HG02840 (cell line): ENCODE measurements around the gene SALL3.

Experiments used
- ATAC-seq: cut with Tn5 transposase; IDR thresholded peaks from one replicate; pipeline ENCODE4 v1.9.1; 2021; ENCODE audit warnings: mild to moderate bottlenecking, moderate library complexity, moderate number of reproducible peaks; ENCODE audit not compliant: unreplicated experiment, low FRiP score

SALL3 gene

DNA sequence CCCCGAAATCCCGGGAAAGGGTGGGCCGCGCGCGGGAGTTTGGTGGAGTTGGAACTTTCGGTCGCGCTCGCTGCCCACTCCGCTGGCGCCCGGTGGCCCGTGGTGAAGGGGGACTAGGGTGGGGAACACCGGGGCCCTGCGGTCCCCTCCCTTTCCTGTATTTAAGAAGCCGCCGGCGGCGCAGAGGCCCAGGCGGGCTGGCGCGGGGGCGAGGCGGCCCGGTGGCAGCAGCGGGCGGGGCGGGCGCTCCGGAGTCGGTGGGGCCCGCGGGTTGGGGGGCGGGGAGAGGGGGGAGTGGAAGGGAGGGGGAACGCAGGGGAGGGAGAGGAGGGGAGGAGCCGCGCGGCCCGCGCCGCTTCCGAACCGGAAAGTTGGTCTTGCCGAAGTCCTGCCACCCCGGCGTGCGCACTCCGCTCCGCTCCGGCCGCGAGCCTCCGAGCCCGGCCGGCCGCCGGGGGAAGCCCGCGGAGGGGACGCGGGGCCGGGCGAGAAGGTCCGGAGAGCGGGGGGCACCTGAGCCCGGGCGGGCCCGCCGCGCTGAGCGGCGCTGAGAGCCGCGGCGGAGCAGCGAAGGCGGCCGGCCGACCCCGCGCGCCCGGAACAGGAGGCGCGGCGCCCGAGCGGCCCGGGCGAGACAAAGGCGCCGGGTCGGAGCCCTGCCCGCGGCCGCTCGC is 425 bp upstream of the SALL3 start:
- ATAC-seq = no peak

DNA sequence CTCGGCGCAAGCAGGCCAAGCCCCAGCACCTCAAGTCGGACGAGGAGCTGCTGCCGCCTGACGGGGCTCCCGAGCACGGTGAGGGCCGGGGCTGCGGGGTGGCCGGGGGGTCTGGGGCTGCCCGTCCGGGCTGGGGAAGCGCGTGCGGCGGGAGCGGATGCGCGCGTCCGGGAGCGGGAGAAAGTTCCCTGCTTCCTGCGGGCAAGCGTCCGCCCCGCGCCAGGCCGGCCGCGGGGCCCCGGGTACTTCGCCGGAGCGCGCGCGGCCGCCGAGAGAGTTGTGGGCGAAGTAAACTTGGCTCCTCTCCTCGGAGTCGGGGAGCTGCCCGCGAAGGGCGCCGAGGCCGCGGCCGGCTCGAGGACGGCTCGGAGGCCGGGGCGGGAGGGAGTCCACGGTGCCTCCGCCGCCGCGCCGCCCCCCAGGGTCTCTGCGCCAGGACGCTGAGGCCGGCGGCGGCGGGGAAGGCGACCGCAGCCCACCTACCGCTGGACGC is 707 bp downstream of the SALL3 start:
- no peak for ATAC-seq

DNA sequence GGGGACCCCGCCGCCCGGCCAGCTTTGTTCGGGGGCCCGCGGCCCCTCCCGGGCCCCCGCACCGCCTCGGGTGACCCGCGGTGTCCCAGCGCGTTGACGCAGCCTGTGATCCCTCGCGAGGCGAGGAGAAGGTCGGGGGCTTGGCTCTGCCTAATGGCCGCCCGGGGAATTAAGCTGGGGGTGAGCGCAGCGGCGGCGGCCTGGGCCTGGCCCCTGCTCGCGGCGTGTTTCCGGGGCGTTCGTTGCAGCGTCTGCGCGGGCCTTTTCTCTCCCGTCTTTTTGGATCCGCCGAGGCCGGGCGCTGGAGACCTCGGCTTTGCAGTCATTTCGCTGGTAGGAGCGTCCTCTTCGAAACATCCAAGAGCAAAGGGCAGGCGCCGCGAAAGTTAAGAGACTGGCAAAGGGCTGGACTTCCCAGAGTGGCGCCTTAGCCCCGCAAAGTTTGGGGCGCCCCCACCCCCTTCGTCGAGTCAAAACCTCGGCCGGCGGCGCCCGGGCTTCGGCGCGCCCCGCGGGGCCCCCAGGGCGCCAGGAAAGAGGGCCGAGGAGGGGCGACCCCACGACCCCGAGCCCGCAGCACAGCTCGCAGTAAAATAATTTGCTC is 1.3 kb downstream of the SALL3 start:
- no peak for ATAC-seq

DNA sequence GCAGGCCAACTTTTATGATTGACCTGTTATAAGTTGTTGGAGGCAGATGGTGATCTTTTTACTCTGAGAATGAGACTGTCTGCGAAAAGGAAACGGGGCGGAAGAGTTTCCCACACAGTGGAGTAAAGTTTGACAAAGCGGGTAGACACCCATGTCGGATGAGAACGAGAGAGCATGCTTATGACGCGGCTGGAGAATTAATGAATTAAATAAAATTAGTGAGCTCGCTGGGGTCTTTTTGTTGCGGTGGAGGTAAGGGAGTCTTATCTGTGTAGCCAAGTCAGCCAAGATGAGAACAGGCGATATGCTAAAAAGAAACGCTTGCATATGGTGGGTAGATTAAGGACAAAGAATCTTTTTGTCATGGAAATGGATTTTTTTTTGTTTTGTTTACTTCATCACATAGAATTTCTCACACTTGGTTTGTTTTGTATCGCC is 1.8 kb downstream of the SALL3 start:
- no peak for ATAC-seq

DNA sequence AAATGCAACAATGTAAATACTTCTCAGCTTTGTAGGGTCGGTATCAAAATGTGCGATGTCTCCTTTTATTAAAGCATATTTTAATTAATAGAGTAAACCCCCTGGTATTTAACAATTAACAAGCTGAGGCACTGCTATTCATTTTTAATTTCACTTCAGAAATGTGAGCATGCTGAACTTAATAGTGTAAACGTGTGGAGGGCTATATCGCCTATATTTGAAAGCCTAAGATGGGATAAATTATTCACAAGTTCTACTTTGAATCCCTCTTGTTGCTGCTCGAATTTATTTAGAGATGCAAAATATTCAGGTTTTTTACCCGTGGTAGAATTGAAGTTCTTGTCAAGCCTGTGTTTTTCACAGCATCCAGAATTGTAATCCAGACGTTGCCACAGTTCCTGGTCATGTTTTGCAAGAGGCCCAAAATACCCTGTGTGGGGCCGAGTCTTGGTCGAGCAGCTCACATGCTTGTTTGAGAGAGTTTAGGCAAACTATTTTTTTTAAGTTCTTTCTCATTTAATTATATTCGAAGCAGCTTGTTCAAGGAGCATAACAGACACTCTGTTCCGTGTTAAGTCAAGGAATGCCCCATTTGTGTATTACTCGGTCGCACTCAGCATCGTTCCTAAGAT is 2.5 kb downstream of the SALL3 start:
- ATAC-seq = no peak

DNA sequence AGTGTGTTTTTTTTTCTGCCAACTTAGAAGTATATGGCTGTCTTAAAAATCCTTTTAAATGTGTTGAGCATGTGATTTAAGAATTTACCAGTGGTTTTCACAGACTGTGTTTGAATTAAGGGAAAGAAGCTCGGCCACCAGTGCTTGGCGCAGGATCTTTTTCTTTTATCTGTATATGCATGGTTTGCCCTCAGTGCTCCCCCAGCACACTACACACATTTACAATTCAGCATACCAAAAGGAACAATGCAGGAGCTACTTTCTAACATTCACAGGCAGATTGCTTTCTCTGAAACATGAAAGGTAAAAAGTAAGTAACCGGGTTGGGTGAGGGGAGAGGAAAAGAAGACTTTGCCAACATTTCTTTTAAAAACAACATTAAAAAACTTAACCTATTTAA is 3.9 kb downstream of the SALL3 start:
- ATAC-seq = no peak

DNA sequence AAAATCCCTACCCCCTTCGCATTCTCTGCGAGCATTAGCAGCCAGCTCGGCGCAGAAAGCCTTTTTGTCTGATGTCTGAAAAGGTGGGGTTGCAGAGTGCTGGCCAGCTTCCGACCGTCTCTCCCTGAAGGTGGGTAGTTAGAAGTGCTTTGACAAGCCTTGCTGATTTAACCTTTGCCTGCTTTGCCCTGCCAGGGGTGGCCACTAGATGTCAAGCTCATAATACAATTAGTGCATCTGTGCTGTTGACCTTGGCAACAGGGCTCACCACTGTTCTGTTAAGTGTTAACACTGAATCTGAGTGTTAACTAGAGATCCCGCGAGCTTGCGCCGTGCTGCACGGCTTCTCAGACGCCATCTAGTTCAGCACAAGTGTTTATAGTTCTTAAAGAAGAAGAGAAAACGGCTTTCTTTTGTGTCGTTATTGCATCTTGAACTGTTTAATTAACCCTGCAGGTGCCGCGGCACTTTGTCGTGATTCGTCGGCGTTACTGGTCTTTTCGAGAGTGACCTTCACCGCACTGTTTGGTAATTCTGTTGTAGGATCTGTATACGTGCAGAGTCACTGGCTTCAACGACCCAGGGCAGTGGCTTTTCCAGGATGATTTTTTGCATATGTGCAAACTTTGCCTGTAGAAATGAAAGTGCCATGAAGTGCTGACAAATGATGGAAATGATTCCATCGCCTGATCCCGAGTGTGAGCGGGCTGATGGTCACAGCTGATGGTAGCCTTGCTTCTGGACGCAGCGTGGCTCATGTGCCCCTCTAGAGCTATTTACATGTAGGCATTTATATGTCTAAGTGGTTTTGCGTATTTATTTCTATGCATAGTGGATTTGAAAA is 5.5 kb downstream of the SALL3 start:
- no peak for ATAC-seq

DNA sequence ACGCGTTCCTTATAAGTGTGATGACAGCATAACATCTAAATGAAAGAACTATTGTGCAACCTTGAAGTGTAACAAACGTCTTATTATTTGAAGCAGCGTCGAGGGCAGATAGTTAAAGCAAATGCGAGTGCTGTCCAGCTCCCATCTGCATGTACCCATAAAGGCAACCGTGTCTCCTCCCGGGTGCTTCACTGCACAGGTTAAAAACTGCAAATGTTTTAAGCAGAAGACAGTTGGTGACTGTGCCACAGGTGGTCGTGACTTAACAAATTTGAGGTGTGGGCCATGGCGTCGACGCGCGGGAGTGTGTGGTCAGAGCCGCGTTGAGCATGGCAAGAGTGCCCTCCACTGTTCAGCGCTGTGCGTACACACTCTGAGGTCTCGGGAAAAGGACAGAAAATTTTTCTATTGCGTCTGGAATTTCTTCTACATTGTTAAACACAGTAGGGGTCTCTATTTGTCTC is 6.4 kb downstream of the SALL3 start:
- ATAC-seq = no peak

DNA sequence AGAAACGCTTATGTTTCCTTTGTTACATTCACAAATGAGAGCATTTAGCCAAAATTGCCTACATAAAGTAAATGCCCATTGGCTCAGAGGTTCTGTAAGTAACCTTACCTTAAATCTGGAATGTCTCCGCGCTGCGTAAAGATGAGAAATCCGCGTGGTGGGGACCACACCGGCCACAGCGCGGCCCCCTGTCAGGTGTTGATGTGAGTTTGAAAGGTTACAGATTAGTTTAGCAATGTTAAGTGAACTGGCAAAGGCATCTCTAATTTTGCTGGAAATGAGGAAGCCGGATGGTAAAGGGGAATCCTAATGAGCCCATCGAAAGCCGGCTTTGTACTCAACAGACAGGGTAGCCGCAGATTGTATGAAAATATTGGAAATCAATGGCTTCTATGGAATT is 11.8 kb downstream of the SALL3 start:
- ATAC-seq = no peak

DNA sequence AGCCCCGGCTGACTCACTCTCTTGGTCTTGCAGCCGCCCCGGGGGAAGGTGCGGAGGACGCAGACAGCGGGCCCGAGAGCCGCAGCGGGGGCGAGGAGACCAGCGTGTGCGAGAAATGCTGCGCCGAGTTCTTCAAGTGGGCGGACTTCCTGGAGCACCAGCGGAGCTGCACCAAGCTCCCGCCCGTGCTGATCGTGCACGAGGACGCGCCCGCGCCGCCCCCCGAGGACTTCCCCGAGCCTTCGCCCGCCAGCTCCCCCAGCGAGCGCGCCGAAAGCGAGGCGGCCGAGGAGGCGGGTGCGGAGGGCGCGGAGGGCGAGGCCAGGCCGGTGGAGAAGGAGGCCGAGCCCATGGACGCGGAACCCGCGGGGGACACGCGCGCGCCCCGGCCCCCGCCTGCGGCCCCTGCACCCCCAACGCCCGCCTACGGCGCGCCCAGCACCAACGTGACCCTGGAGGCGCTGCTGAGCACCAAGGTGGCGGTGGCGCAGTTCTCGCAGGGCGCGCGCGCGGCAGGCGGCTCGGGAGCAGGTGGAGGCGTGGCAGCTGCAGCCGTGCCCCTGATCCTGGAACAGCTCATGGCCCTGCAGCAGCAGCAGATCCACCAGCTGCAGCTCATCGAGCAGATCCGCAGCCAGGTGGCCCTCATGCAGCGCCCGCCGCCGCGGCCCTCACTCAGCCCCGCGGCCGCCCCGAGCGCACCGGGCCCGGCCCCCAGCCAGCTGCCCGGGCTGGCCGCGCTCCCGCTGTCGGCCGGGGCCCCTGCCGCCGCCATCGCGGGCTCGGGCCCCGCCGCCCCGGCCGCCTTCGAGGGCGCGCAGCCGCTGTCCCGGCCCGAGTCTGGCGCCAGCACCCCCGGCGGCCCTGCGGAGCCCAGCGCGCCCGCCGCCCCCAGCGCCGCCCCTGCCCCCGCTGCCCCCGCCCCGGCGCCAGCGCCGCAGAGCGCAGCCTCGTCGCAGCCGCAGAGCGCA is 12.7 kb downstream of the SALL3 start:
- no peak for ATAC-seq

DNA sequence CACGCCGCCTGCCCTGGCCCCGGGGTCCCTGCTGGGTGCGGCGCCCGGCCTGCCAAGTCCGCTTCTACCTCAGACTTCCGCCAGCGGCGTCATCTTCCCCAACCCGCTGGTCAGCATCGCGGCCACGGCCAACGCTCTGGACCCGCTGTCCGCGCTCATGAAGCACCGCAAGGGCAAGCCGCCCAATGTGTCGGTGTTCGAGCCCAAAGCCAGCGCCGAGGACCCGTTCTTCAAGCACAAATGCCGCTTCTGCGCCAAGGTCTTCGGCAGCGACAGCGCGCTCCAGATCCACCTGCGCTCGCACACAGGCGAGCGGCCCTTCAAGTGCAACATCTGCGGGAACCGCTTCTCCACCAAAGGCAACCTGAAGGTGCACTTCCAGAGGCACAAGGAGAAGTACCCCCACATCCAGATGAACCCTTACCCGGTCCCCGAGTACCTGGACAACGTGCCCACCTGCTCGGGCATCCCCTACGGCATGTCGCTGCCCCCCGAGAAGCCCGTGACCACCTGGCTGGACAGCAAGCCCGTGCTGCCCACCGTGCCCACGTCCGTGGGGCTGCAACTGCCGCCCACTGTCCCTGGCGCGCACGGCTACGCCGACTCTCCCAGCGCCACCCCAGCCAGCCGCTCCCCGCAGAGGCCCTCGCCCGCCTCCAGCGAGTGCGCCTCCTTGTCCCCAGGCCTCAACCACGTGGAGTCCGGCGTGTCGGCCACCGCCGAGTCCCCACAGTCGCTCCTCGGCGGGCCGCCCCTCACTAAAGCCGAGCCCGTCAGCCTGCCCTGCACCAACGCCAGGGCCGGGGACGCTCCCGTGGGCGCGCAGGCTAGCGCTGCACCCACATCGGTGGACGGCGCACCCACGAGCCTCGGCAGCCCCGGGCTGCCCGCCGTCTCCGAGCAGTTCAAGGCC is 13.7 kb downstream of the SALL3 start:
- no peak for ATAC-seq

DNA sequence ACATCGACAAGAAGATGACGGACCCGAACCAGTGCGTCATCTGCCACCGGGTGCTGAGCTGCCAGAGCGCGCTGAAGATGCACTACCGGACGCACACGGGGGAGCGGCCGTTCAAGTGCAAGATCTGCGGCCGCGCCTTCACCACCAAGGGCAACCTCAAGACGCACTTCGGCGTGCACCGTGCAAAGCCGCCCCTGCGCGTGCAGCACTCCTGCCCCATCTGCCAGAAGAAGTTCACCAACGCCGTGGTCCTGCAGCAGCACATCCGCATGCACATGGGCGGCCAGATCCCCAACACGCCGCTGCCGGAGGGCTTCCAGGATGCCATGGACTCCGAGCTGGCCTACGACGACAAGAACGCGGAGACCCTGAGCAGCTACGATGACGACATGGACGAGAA is 14.4 kb downstream of the SALL3 start:
- ATAC-seq = no peak

DNA sequence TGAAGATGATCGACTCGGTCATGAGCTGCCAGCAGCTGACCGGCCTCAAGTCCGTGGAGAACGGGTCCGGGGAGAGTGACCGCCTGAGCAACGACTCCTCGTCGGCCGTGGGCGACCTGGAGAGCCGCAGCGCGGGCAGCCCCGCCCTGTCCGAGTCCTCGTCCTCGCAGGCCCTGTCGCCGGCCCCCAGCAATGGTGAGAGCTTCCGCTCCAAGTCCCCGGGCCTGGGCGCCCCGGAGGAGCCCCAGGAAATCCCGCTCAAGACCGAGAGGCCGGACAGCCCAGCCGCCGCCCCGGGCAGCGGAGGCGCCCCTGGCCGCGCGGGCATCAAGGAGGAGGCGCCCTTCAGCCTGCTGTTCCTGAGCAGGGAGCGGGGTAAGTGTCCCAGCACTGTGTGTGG is 14.9 kb downstream of the SALL3 start:
- ATAC-seq = no peak

DNA sequence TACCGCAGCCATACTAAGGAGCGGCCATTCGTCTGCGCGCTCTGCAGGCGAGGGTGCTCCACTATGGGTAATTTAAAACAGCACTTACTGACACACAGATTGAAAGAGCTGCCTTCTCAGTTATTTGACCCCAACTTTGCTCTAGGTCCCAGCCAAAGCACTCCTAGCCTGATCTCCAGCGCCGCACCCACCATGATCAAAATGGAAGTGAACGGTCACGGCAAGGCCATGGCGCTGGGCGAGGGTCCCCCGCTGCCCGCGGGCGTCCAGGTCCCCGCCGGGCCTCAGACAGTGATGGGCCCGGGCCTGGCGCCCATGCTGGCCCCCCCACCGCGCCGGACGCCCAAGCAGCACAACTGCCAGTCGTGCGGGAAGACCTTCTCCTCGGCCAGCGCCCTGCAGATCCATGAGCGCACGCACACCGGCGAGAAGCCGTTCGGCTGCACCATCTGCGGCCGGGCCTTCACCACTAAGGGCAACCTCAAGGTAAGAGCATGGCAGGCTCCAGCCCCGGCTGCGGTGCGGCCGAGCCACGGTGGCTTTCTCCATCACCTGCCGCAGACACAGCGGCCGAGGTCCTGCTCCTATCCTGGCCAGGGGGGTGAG is 15.5 kb downstream of the SALL3 start:
- no peak for ATAC-seq

DNA sequence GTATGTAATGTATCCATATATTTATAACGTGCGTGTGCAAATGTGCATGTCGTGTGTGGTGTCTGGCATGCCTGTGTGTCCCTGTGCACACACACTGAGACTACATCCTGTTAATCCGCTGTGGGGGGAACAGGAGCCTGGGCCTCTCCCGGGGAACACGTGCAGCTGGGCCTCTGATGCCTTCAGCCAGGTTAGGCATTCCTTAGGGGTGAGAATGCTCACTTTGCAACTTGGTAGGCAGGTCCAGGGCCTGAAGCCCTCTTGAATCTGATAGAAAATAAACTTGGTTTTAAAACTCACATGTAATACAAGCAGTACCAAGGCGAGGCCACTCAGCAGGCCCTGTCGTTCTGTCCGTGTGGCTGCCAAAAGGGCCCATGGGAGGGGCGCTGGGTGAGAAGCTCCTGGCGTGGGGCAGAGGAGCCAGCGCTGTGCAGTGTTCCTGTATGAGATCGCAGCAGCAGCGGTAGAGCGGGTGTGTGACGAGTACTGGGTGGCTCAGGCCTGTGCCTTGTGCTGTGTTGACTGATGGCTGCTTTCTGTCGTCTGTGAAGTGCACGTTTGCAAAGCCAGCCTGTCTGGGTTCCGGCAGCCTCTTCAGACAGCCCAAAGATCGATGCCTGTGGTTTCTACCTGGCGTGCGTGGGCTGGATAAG is 16.2 kb downstream of the SALL3 start:
- no peak for ATAC-seq

DNA sequence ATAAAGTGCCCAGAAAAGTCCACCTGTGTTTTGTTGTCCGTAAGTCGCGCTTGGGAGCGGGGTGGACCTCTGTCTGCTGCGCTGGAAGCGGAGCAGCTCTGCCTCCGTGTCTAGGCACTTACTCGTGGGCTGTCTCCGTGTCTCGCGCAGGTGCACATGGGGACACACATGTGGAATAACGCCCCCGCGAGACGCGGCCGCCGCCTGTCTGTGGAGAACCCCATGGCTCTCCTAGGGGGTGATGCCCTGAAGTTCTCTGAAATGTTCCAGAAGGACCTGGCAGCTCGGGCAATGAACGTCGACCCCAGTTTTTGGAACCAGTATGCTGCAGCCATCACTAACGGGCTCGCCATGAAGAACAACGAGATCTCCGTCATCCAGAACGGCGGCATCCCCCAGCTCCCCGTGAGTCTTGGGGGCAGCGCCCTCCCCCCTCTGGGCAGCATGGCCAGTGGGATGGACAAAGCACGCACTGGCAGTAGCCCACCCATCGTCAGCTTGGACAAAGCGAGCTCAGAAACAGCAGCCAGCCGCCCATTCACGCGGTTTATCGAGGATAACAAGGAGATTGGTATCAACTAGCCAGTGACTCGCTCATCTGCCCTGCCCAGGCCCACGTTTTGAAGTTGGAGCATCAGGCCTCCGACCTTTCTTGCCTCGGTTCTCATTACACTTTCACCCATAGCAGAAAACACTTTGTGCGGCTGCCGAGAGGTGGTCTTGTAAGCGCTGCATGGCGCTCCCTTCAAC is 17.3 kb downstream of the SALL3 start:
- no peak for ATAC-seq
